Epithelial cell of proximal tubule (primary cell): ENCODE data around the gene LPAR3. TPM values are rescaled to one million over a fixed set of nuclear protein-coding genes. Genes with fewer than 3 reads are reported as not detected.

ENCODE experiments used
- DNase-seq: peaks from one replicate; pipeline ENCODE4 v3.0.0-alpha.2; 2011; ENCODE audit warnings: low read depth
- H3K4me3 ChIP-seq: 2 replicates; pipeline ENCODE4 v1.5.1; 2011; ENCODE audit warnings: low read depth, mild to moderate bottlenecking, low read length
- total RNA-seq: library from RNA; depleted of rRNA; stranded (reverse); fragments of >200 nt; gene quantifications from 2 replicates; pipeline ENCODE4 v1.2.3, GENCODE V29; 2015
- TF ChIP-seq, protein P1 (sequence below): conservative IDR thresholded peaks from 2 replicates; pipeline ENCODE4 v1.5.1; 2012; ENCODE audit warnings: low read depth, mild to moderate bottlenecking, low read length

The LPAR3 gene
- total RNA-seq, 1 donor from 2014 or later, result 1.8 TPM

DNA sequence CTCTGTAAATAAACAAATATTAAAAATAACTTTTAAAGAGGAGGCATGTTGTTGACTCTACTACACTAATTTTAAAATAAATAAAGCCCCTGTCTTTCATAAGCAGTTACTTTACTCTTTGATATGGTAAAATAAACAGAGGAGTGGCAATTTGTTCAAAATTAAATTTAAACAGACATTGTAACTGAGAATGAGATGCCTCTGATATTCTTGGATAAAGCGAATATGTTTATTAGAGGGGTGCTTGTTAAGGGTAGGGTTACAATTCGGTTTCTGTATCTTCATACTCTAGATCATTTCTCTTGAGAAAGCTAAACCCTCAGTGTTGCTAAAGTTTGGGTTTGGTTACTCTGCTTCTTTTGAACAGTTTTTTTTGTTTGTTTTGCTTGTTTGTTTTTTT, 19.6 kb downstream of the LPAR3 start:
- DNase-seq, result no peak
- H3K4me3 ChIP-seq, result no peak overlapping the region
- TF ChIP-seq, protein P1, sequence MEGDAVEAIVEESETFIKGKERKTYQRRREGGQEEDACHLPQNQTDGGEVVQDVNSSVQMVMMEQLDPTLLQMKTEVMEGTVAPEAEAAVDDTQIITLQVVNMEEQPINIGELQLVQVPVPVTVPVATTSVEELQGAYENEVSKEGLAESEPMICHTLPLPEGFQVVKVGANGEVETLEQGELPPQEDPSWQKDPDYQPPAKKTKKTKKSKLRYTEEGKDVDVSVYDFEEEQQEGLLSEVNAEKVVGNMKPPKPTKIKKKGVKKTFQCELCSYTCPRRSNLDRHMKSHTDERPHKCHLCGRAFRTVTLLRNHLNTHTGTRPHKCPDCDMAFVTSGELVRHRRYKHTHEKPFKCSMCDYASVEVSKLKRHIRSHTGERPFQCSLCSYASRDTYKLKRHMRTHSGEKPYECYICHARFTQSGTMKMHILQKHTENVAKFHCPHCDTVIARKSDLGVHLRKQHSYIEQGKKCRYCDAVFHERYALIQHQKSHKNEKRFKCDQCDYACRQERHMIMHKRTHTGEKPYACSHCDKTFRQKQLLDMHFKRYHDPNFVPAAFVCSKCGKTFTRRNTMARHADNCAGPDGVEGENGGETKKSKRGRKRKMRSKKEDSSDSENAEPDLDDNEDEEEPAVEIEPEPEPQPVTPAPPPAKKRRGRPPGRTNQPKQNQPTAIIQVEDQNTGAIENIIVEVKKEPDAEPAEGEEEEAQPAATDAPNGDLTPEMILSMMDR, result no peak

DNA sequence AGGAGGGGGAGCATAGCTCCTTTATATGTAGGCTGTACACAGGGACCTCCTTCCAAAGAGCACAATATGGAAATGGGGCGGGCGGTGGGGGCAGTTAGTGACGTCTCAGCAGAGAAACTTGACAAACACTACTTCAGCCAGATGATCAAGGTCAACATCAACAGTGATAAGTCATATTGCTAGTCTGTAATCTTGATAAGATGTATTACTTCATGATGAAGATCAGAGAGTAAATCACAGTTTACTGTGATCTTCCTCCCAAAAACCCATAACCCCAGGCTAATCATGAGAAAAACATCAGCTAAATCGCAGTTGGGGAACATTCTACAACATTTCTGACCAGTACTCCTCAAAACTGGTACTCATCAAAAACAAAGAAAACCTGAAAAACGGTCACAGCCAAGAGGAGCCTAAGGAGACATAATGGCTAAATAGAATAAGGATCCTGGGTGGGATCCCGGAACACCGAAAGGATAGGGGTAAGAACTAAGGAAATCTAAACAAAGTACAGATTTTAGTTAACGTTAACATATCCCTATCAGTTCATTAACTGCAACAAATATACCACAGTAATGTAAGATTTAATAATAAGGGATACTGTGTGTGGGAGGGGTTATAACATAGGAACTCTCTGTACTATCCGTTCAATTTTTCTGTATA, 20.2 kb downstream of the LPAR3 start:
- DNase-seq, result no peak
- H3K4me3 ChIP-seq, result no peak overlapping the region
- TF ChIP-seq, protein P1, result no peak

DNA sequence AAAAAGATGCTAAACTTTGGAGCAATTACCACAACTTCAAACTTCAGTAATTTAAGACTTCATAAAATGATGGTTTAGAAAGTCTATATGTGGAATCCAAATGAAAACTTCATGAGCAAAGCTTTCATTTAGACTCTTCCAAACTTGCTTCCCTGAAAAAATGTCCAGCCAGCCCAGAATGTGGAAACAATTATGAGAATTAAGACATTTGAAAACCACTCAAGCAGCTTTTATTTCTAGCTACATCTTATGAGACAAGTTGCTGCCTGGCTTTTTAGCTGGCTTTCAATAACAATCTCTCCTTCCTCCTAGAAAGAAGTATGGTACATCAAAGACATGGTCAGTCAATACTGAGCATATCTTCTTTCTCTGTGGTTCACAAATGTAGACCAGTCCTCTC, 21.8 kb downstream of the LPAR3 start:
- DNase-seq, result no peak
- TF ChIP-seq, protein P1, result no peak
- H3K4me3 ChIP-seq, result no peak overlapping the region

DNA sequence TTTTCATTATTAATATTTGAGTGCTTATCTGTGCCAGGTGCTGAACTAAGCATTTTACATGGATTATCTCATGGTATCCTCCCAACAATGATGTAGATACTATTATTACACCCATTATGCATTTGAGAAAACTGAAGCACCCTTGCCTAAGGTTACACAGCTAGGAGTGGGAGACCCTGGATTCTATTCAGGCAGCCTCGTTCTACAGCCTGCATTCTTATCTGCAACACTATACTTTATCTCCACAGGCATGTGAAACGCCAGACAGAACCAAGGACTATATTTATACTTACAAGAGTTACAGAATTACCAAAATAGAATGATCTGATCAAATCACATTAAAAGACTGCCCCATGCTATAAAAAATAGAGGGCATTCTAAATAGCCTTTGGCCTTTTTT, 22.4 kb downstream of the LPAR3 start:
- no peak for DNase-seq
- TF ChIP-seq, protein P1, result no peak
- no peak overlapping the region for H3K4me3 ChIP-seq

DNA sequence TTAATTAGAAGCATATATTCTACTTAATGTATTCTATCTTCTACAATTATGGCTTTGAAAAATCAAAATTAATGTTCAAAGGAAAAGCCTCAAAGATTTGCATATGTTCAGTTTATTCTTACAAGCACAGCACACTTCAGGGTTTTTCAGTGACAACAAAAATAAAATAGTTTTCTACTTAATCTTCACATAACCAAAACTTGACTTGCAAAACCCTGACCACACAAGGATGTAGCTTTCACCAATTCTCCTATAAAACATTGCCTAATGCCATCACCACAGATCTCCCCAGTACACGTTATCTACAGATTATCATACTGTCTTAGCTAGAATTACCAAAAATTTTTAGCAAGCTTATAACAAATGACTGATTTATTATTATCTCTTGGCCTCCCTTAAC, 23.3 kb downstream of the LPAR3 start:
- H3K4me3 ChIP-seq, result no peak overlapping the region
- DNase-seq, result no peak
- TF ChIP-seq, protein P1, result no peak

DNA sequence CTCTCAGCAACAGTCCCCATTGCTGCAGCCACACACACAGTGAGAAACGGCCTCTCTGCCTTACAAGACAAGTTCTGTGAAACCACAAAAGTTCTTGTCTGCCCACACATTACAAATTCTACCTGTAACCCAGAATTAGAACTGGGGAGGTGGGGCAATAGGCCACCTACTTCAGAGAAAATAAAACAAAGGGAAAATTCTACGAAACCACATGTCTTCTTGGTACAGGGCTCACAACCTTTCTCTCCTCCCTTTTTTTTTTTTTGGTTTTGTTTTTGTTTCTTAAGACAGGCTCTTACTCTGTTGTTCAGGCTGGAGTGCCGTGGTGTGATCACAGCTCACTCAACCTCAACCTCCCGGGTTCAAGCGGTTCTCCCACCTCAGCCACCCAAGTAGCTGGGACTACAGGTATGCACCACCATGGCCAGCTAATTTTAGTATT, 30.2 kb downstream of the LPAR3 start:
- no peak for DNase-seq
- TF ChIP-seq, protein P1, result no peak
- H3K4me3 ChIP-seq, result no peak overlapping the region

DNA sequence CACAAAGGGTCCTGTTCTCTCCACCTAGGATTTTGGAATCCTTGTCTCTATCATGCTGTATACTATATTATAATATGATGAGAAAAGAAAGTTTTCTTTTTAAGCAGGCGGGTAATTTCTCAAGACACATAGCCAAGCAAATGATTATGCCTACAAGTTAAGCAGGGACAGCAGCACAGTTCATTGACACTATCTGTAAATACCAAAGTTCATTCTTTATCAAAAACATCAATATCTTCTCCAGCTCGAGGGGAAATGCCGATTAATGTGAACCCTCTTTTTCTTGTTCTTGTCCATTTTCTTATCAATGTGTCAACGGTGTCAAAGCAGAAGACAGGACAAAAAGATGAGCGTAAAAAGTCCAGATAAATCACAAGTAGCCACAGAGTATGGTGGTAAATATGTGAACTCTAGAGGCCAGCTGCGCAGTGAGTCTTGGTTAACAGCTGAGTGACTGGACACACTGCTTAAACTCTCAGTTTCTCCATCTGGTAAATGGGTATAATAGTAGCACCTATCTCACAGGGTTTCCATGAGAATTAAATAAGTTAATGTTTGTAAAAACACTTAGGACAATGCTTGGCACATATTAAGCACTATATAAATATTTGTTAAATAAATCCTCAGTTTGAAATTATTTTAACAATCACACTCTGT, 30.9 kb downstream of the LPAR3 start:
- no peak overlapping the region for H3K4me3 ChIP-seq
- DNase-seq, result no peak
- TF ChIP-seq, protein P1, result no peak
